ENCODE measurements around the gene SNCB. TPM values are rescaled to one million over a fixed set of nuclear protein-coding genes. Genes with fewer than 3 reads are reported as not detected.

SNCB gene
- total and polyA plus RNA-seq, 2 of the 4 experiments (the other 2 are of a cell fraction) = 0.41 TPM; not detected in 1

GRCh38 chr5:176664479-176664878 lies 34.1 kb upstream of the SNCB start:
- no peak overlapping the region for H2BK120ac ChIP-seq (ENCODE audit: low read depth, low read length)
- ATAC-seq (ENCODE audit: low read depth) (no peak), DNase-seq (no peak)
- H4K91ac ChIP-seq (ENCODE audit: insufficient read depth, low read depth, low read length) = no peak overlapping the region
- no peak overlapping the region for H2AK9ac ChIP-seq (replicated peaks; ENCODE audit: low read depth, low read length, poor library complexity)
- H3K9me3 ChIP-seq (ENCODE audit: control insufficient read depth, insufficient read depth, low read length) = 0 out of 2 replicates have a peak, but pooled peaks cover 2% of the 10 kb centered on the region
- H4K5ac ChIP-seq (ENCODE audit: low read depth, low read length) = no peak overlapping the region
- no peak overlapping the region for H2BK5ac ChIP-seq (ENCODE audit: low read depth, low read length, poor library complexity, severe bottlenecking)
- no TSS peak for BruUV-seq (replicated peaks)
- H2BK15ac ChIP-seq (ENCODE audit: low read depth, low read length) = no peak overlapping the region
- H3K23ac ChIP-seq (ENCODE audit: low read depth, low read length) = no peak overlapping the region
- 0 out of 2 replicates have a peak, but pooled peaks cover 3% of the 10 kb centered on the region for H3K9me1 ChIP-seq (ENCODE audit: insufficient read depth, low read length)
- WGBS, 2 experiments (ENCODE audit: extremely low coverage in 2 of 2, insufficient read length in 1 of 2) = 40% methylated on average over 1 of the region's 6 CpGs; no CpG with 5 or more reads in 1 of the 2 experiments
- H3K27ac ChIP-seq (ENCODE audit: insufficient read depth, low read length) = no peak overlapping the region
- H4K8ac ChIP-seq (ENCODE audit: low read depth in 2 of 2, low read length in 2 of 2) = no peak overlapping the region
- no peak overlapping the region for H2AFZ ChIP-seq (replicated peaks; ENCODE audit: low read length, poor library complexity)
- no peak overlapping the region for H3K56ac ChIP-seq (ENCODE audit: extremely low read depth, insufficient read depth, low read length)
- no peak overlapping the region for H3K9ac ChIP-seq (ENCODE audit: low read depth, low read length)
- H3K4ac ChIP-seq (ENCODE audit: low read depth, low read length) = no peak overlapping the region
- H3K4me2 ChIP-seq (ENCODE audit: low read depth, low read length) = no peak overlapping the region
- ChIA-PET POLR2A (ENCODE audit: unreplicated experiment) (no interaction called here), CTCF (no interaction called here)
- H3K18ac ChIP-seq (ENCODE audit: low read depth, low read length) = no peak overlapping the region
- in situ Hi-C loops (cut with MboI; ENCODE audit: low sequenced_read_pairs) = no loop called here
- dilution Hi-C loops (cut with HindIII; ENCODE audit: low sequenced_read_pairs, unreplicated experiment) = no loop called here
- H3K27me3 ChIP-seq (ENCODE audit: control insufficient read depth, insufficient read depth, low read length) = peaks cover 40% of the 10 kb centered on the region
- no peak overlapping the region for H3K4me3 ChIP-seq (ENCODE audit: insufficient read depth, low read depth, low read length)
- no peak overlapping the region for H2BK20ac ChIP-seq (ENCODE audit: low read depth, low read length)
- intact Hi-C loops (cut with micrococcal nuclease) = loop anchor here (10.0 kb wide), 1 partner anchor 150 kb away; the partner anchor contains the start of gene UNC5A
- TF ChIP-seq FOS (IDR thresholded peaks at IDR 0.05; ENCODE audit: low read depth, low read length) (no peak), RFX5 (IDR thresholded peaks at IDR 0.05; ENCODE audit: low read depth, low read length) (no peak), POLR2A (IDR thresholded peaks at IDR 0.05; ENCODE audit: low read depth, low read length) (no peak), CTCF (conservative IDR thresholded peaks at IDR 0.05; ENCODE audit: low read depth, low read length) (no peak), CEBPB (IDR thresholded peaks at IDR 0.05; ENCODE audit: low read depth, low read length) (no peak), MXI1 (IDR thresholded peaks at IDR 0.05; ENCODE audit: borderline replicate concordance, low read depth, low read length) (no peak), USF2 (IDR thresholded peaks at IDR 0.05; ENCODE audit: low read depth, low read length) (no peak), ELK1 (IDR thresholded peaks at IDR 0.05; ENCODE audit: borderline replicate concordance, low read depth, low read length) (no peak), SMC3 (IDR thresholded peaks at IDR 0.05; ENCODE audit: low read depth, low read length) (no peak), RAD21 (IDR thresholded peaks at IDR 0.05; ENCODE audit: low read length) (no peak), NFE2L2 (IDR thresholded peaks at IDR 0.05; ENCODE audit: low read depth, low read length) (no peak), MAZ (IDR thresholded peaks at IDR 0.05; ENCODE audit: borderline replicate concordance, low read depth, low read length) (no peak)
- H4K20me1 ChIP-seq (ENCODE audit: insufficient read depth, low read length) = peaks cover 3% of the 10 kb centered on the region; the same call in 1 of the 2 replicates
- no peak overlapping the region for H3K14ac ChIP-seq (replicated peaks; ENCODE audit: low read depth, low read length)
- H3K36me3 ChIP-seq (ENCODE audit: control insufficient read depth, insufficient read depth, low read length) = no peaks in the 10 kb centered on the region
- H2AK5ac ChIP-seq (ENCODE audit: low read depth, low read length) = no peak overlapping the region
- no peaks in the 10 kb centered on the region for H3K79me1 ChIP-seq (ENCODE audit: low read depth in 1 of 2, low read length in 2 of 2)
- no peaks in the 10 kb centered on the region for H3K4me1 ChIP-seq (ENCODE audit: control insufficient read depth, insufficient read depth, low read length)

Measured in IMR-90 (cell line).